VCaP (cell line): Measurements from ENCODE around the gene TEDC1.

Experiments used
- H3K27ac ChIP-seq: fragments of 450-650 bp; 2 replicates; pipeline ENCODE4 v1.5.1; 2017
- TF ChIP-seq, protein P1 (sequence below): fragments of 450-650 bp; conservative IDR thresholded peaks from 2 replicates; pipeline ENCODE4 v1.5.1; 2017; ENCODE audit warnings: mild to moderate bottlenecking, moderate library complexity

The TEDC1 gene

DNA sequence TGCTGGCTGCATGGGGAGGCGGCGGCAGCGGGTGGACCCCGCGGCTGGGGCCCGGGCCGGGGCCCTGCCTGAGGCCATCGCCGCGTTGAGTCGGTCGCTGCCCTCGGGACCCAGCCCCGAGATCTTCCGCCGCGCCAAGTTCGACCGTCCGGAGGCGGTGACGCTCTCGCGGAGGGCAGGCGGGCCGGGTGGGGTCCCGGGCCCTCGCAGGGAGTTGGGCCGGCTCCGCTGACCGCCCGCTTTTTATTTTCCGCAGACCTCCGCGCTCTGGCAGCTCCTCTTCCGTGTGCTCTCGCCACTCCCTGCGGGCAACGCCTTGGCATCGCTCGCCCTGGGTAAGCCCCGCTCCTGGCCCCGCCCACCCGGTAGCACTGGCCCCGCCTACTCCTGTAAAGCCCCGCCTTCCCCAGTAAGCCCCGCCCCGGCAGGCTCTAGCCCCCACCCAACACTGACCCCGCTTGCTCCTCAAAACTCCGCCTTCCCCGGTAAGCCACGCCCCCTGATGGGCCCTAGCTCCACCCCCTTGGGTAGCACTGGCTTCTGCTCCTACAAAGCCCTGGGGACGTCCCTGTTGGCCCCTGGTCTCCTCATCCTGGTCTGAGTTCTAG, 424 bp downstream of the TEDC1 start:
- TF ChIP-seq, protein P1, sequence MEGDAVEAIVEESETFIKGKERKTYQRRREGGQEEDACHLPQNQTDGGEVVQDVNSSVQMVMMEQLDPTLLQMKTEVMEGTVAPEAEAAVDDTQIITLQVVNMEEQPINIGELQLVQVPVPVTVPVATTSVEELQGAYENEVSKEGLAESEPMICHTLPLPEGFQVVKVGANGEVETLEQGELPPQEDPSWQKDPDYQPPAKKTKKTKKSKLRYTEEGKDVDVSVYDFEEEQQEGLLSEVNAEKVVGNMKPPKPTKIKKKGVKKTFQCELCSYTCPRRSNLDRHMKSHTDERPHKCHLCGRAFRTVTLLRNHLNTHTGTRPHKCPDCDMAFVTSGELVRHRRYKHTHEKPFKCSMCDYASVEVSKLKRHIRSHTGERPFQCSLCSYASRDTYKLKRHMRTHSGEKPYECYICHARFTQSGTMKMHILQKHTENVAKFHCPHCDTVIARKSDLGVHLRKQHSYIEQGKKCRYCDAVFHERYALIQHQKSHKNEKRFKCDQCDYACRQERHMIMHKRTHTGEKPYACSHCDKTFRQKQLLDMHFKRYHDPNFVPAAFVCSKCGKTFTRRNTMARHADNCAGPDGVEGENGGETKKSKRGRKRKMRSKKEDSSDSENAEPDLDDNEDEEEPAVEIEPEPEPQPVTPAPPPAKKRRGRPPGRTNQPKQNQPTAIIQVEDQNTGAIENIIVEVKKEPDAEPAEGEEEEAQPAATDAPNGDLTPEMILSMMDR, result no peak
- peak overlapping the region; percentile 89 for H3K27ac ChIP-seq

DNA sequence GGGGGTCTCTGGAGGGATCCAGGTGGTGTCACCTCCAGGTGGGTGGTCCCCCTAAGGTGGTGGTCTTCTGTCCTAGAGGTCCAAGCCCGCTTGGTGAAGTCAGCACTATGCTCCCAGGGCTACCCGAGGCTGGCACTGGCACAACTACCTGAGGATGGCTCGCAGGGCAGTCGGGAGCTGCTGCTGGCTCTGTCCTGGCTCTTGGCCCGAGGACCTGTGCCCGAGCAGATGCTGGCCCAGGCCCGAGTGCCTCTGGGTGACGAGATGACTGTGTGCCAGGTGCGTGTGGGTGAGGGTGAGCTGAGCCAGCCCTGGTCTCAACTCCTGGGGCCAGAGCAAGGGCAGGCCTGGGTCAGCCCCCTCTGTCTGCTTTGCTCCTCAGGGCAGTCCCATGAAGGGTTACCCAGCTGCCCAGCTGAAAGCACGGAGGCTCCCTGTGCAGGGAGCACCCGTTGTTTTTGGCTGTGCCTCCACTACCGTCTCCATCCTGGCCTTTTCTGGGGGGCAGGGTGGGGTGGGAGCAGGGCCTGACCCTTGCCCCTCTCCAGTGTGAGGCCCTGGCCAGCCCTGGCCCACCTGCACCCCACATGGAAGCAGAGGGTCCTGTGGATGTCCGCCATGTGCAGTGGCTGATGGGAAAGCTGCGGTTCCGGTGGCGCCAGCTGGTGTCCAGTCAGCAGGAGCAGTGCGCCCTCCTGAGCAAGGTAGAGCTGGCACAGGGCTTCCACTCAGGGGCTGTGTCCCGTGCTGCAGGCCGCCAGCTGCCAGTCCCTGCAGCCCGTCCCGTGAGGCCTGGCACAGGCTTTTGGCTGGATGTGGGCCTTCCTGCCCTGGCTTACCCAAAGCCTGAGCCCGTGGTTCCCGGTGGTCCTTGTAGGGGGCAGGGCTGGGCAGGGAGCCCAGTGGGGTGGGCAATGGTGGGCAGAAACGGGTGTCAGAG, 1.3 kb downstream of the TEDC1 start:
- TF ChIP-seq, protein P1, result no peak
- H3K27ac ChIP-seq, result peak overlapping the region; percentile 89

DNA sequence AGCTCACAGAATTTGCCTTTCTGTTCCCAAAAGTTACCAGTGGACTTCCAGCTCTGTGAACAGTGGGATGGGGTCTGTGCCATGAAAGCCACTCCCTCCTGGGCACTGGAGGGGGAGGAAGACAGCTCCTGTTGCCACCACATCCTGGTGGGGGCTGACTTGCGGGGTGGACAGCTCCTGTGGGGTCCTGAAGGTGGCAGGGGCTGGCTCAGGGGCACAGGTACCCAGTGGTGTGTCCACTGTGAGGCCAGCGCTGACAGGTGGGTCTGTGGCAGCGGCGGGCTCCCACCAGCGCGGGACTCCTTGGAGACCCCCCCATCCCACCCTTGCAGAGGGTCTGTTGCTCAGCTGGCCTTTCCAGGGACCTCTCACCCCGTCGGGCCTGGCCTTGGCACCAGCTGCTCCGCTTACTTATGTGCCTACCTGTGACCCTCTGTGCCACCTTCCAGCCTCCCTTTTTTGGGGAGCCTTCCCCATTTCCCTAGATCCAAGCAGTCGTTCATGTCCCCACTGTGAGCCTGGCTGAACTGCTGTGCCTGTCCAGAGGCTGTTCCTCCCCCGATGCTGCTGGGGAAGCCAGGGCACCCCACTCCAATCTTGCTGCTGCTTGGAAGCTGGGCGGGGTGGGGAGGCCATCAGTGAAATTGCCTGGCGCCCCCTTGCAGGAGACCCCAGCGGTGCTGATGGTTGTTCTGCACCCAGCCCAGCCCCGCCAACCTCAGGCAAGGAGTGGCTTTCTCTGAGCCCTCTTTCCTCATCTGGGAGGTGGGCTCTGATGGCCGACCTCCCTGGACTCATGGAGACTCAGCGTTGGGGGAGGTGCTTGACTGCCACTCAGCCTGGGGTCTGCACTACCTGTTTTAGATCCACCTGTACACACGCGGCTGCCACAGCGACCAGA, 2.2 kb downstream of the TEDC1 start:
- H3K27ac ChIP-seq, result no peak overlapping the region
- TF ChIP-seq, protein P1, result no peak

DNA sequence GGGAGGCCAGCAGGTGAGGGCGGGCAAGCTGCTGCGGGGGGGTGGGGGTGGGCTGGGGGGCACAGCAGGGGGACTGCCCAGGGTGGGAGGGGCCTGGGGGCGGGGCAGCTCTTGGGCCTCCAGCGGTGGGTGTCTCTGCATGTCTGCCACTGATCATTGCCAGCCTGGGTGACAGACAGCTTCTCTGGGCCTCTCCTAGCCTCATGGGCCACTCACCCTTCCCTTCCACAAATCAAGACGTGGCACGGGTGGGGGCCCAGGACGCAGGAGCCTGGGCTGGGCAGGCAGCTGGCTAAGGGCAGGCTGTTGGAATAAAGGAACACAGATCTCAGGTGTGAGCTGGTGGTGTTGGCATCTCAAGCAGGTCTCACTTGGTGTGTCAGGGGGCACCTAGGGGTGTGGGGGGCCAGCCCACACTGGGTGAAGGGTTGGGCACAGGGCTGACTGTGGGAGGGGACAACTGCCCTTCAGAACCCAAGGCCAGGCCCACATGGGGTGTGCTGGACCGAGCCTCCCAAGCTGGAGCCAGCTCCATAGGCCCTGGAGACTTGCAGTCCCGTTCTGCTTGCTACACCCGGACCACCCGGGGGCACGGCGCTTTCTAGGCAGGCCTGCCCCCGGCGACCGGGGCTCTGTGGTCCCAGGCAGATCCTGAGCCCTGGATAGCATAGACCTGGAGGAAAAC, 3.0 kb downstream of the TEDC1 start:
- no peak overlapping the region for H3K27ac ChIP-seq
- TF ChIP-seq, protein P1, result no peak

DNA sequence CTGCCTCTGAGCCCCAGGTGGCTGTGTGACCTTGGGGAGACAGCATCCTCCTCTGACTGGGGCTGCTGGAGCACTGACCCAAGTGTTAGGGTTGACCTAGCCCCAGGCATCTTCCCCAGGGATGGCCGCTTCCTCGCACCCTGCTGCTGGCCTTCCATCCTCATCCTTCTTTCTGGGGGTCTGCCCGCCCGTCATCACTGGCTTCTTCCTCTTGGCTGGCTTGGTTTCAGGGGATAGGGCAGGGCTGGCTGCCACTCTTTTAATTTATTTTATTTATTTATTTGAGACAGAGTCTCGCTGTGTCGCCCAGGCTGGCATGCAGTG, 3.5 kb downstream of the TEDC1 start:
- no peak overlapping the region for H3K27ac ChIP-seq
- TF ChIP-seq, protein P1, result no peak

DNA sequence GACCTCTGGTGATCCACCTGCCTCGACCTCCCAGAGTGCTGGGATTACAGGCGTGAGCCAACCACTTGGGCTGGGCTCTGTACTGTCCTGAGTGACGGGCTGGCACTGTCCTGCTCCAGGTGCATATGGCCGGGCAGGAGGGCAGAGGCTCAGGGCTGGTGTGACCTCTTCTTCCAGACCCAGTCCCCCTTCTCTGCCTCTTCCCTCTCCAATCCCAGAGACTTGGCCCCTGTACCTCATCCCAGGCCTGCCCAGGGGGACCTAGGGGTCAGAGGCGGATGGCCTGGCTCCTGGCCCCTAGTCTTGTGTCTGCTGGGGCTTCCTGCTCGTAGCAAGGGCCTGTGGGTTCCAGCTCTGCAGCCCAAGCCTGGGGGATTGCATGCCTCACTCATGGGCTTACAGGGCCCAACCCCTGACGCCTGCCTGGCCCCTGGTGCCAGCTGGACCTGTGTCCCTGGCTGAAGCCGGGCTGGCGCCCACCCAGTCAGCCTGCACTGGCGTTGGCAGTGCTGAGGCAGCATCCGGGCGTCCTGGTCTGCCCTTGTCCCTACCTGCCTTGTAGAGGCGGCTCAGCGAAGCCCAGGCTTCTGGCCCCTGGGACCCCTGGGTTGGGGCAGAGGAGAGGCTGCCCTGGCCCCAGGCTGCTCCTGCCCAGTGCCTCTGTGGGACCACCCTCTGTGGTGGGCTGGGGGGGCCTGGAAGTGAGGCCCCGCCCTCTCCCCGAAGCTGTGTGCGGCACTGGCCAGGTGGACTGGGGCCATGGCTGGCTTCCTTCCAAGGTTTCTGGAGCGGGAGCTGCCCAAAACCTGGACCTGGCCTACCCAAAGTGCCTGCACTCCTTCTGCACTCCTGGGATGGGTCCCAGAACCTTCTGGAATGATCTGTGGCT, 4.3 kb downstream of the TEDC1 start:
- TF ChIP-seq, protein P1, result no peak
- H3K27ac ChIP-seq, result no peak overlapping the region
